GM12878 (cell line): Measurements from ENCODE around the gene DLG2.

Source experiments
- NR2C2 ChIP-seq: IDR thresholded peaks from 2 replicates; pipeline ENCODE4 v1.6.1; 2011; ENCODE audit warnings: borderline replicate concordance, low read depth; ENCODE audit not compliant: control insufficient read depth, insufficient read length
- POLR2AphosphoS5 ChIP-seq: IDR thresholded peaks from 2 replicates; pipeline ENCODE4 v1.6.1; 2011; ENCODE audit warnings: mild to moderate bottlenecking, low read length, inconsistent platforms
- RAD21 ChIP-seq: IDR thresholded peaks from 2 replicates; pipeline ENCODE4 v1.6.1; 2011; ENCODE audit warnings: mild to moderate bottlenecking, low read depth, low read length, moderate library complexity; ENCODE audit not compliant: insufficient read depth
- ZZZ3 ChIP-seq: IDR thresholded peaks from 2 replicates; pipeline ENCODE4 v1.6.1; 2011; ENCODE audit warnings: low read depth; ENCODE audit not compliant: control insufficient read depth, insufficient read length
- TF ChIP-seq, protein P1 (sequence below), 3 experiments: IDR thresholded peaks in 2 of 3; conservative IDR thresholded peaks in 1 of 3; 2 replicates each; pipeline ENCODE4 v1.5.1; 2011; ENCODE audit warnings: low read depth in 3 of 3, low read length in 3 of 3, mild to moderate bottlenecking in 3 of 3, control low read depth in 2 of 3, moderate library complexity in 2 of 3, inconsistent platforms in 1 of 3, mixed read lengths in 1 of 3; ENCODE audit not compliant: control insufficient read depth in 2 of 3, insufficient read depth in 1 of 3; ENCODE audit errors: extremely low read depth in 1 of 3

DNA sequence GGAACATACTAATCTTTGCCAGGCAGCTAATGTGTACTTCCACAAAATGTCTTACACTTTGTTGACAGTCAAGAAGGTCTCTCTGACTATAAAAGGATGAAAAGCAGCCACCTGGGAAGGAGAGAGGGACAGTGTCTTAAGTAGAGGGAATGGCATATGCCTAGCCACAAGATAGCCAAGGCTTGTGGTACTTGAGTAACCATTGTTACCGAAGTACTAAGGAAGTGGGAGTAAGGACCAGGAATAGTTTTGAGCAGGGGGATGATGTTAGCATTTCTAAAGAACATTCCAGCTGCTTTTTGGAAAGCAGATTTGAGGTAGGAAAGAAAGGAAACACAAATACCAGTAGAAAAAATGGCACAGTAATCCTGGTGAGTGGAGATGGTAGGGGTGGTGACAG, 24.0 kb upstream of the DLG2 start:
- TF ChIP-seq POLR2AphosphoS5: no peak
- TF ChIP-seq NR2C2: no peak
- TF ChIP-seq ZZZ3: no peak
- TF ChIP-seq, protein P1, sequence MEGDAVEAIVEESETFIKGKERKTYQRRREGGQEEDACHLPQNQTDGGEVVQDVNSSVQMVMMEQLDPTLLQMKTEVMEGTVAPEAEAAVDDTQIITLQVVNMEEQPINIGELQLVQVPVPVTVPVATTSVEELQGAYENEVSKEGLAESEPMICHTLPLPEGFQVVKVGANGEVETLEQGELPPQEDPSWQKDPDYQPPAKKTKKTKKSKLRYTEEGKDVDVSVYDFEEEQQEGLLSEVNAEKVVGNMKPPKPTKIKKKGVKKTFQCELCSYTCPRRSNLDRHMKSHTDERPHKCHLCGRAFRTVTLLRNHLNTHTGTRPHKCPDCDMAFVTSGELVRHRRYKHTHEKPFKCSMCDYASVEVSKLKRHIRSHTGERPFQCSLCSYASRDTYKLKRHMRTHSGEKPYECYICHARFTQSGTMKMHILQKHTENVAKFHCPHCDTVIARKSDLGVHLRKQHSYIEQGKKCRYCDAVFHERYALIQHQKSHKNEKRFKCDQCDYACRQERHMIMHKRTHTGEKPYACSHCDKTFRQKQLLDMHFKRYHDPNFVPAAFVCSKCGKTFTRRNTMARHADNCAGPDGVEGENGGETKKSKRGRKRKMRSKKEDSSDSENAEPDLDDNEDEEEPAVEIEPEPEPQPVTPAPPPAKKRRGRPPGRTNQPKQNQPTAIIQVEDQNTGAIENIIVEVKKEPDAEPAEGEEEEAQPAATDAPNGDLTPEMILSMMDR (IDR thresholded peaks at IDR 0.05 in 2 of 3, conservative IDR thresholded peaks at IDR 0.05 in 1 of 3; ENCODE audit: control insufficient read depth in 2 of 3, extremely low read depth in 1 of 3, insufficient read depth in 1 of 3, low read depth in 3 of 3, low read length in 3 of 3): no peak
- no peak for TF ChIP-seq RAD21
